Measurements from ENCODE around the gene MAP4K3. TPM values are rescaled to one million over a fixed set of nuclear protein-coding genes. Genes with fewer than 3 reads are reported as not detected.
A peak's percentile ranks its signal among the peaks of the same experiment; 100 is the strongest.
"Not testable (repeated sequence)": the region's sequence is repeated elsewhere in the genome, so short reads cannot be mapped to it uniquely, and the experiment has no call there.

The MAP4K3 gene
- total RNA-seq, 1 donor from 2014 or later = 32.3 TPM

DNA sequence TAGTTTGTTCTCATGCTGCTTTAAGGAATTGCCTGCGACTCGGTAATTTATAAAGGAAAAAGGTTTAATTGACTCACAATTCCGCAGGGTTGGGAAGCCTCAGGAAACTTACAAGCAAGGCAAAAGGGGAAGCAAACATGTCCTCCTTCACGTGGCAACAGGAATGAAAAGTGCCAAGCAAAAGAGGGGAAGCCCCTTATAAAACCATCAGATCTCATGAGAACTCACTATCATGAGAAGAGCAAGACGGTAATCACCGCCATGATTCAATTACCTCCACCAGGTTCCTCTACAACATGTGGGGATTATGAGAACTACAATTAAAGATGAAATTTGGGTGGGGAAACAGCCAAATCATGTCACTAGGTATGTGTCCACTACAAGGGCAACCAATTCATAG, 53.9 kb downstream of the MAP4K3 start:
- intact Hi-C loops (cut with DNase I) = loop anchor here (5.0 kb wide), 1 partner anchor 129 kb away; no protein-coding TSS in a partner anchor
- no peak for DNase-seq (ENCODE audit: missing footprints)
- no peak for ATAC-seq

DNA sequence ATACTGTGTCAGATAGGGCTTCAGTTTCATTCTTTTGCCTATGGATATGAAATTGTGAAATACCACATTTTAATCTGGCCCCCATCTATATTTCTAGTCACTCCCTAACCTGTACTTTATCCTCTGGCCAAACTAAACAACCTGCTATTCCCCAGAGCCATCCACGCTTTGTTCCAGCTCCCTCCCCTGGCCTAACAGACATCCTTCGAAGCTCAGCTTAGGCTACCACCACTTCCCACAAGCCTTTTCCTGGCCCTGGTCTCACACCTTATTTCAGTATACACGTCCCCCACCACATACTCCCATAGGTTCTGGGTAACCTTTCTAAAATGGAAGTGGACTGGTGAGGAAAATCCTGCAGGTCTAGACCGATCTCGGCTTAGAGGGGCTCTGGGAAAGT, 55.4 kb downstream of the MAP4K3 start:
- DNase-seq (ENCODE audit: missing footprints) (no peak), ATAC-seq (no peak)
- intact Hi-C loops (cut with DNase I) = loop anchor here (5.0 kb wide), 1 partner anchor 131 kb away; no protein-coding TSS in a partner anchor

DNA sequence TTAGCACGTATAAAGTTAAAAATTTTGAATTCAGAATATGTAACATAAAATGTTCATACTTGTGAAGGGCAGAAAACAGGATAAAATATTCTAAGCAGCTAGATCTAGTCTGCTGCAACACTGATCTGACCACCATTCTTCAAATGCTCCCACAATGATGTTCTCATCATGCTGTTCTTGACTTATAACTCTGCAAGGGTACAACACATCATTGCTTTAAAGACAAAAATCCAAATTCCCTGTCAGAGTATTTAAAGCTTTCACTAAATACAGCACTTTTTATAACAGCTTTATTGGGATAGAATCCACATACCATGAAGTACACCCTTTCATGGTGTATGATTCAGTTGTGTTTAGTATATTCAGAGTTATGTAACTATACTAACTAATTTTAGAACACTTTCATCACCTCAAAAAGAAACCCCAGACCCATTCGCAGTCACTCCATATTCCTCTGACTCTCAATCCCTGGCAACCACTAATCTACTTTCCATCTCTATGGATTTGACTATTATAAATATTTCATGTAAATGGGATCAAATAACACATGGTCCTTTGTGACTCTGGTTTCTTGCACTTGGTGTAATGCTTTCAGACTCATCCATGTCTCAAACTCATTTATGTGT, 56.4 kb downstream of the MAP4K3 start:
- intact Hi-C loops (cut with DNase I) = loop anchor here (1.0 to 5.0 kb wide), 2 partner anchors 57 to 132 kb away; partner anchors contain the start of gene MAP4K3
- ATAC-seq = peak; percentile 46

DNA sequence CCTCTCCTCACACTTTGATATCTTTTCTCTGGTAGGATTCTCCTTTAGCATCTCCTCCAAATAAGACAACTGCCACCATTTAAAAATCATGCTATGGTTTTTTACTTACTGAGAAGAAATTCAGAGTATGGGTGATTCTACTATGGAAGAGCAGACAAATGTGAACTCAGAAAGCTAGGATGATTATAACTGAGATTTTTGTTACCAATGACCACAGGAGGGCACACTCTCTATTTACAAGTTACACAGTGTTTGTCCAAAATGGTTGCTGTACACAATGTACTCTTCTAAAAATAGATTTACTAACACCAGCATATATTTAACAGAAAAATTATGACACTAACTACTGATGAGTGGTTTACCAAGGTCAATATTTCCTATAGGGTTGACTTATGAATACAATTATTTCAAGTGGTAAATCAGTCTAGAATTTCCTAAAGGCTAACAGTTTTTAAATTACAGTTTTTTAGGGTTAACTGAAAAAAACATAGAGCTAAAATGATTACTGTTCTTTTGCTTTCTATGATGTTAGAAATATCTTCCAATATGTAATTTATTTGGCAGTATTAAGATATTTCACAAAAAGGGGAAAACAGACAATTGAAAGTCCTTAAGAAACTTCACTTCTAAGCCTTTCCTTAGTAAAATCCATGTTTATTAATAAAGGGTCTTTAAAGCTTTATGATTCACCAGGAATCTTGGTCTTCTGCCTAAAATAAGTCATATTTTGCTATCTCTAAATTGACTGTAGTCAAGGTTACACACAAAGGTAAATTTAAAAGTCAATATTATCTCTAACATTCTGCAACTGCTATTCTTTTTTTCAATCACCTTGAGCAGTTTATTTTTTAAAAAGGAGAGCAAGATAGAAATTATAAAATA, 57.2 kb downstream of the MAP4K3 start:
- DNase-seq (ENCODE audit: missing footprints) (no peak), ATAC-seq (peak; percentile 78)
- intact Hi-C loops (cut with DNase I) = loop anchor here (1.0 to 10.0 kb wide), 4 partner anchors 57 to 316 kb away; partner anchors contain the start of gene MAP4K3

More for the DNA sequence above, 56.4 kb downstream of the MAP4K3 start:
- DNase-seq (ENCODE audit: missing footprints) = no peak

DNA sequence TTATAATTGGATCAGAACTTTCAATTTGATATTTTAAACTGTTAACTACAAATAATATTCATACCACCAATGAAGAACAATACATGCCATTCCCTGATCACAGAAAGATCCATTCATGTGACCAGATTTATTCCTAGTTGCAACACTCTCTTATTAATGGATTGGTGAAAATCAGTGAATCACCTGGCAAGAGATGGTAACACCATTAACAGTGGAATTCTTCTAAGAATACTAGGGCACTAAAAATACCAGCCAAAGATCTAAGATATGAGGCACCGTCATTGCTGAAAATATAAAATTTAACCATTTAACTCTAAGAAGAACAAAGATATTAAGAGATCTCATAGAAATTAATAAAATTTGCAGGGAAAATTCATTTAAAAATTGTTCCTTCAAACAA, 58.1 kb downstream of the MAP4K3 start:
- ATAC-seq (no peak), DNase-seq (ENCODE audit: missing footprints) (no peak)
- intact Hi-C loops (cut with DNase I) = loop anchor here (1.0 to 10.0 kb wide), 2 partner anchors 216 to 317 kb away; no protein-coding TSS in a partner anchor

DNA sequence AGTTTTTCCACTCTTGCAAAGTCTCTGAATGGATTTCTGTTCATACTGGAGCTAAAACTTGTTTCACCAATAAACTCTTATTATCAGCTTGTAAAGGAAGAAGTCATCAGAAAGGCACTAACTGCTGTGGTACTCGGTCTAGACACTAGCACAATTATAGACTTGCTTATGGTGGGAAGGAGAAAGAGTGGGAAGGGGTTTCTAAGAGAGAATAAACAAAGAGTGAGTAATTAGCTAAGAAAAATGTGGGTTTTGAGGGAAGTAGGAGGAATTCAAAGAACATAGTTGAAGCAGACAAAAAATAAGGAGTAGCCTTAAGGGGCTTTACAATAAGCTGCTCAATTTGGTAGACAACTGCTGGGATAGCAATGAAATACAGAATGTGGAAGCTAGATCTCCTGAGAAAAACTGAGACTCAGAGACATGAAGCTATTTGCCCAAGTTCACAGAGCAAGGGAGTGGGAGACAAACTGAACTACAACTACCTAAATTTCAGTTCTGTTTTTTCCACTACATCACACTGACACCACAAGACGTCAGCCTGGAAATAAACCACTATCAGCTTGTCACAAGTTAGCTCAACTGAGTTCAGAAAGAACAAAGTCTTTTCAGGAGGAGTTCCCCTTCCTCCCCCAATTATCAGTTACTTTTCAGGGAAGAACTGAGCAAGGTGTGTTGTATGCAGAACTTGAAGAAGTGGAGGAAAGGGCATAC, 59.7 kb downstream of the MAP4K3 start:
- ATAC-seq = no peak
- intact Hi-C loops (cut with DNase I) = loop anchor here (10.0 kb wide), 1 partner anchor 217 kb away; no protein-coding TSS in a partner anchor
- no peak for DNase-seq (ENCODE audit: missing footprints)

DNA sequence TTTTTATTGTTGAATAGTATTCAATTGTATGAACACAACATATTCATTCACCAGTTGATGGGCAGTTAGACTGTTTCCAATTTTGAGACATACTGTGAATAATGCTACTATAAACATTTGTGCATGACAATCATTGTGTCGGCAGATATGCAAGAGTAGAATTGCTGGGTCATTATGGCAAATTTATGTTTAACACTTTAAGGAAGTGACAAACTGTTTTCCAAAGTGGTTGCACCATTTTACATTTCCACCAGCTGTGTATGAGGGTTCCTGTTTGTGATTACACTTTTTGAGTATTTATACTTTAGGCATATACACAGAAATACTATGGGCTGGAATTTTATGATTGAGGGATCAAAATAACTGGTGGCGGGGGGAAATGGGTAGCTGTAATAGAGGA, 61.2 kb downstream of the MAP4K3 start:
- intact Hi-C loops (cut with DNase I) = loop anchor here (10.0 kb wide), 1 partner anchor 219 kb away; no protein-coding TSS in a partner anchor
- no peak for DNase-seq (ENCODE audit: missing footprints)
- no peak for ATAC-seq

DNA sequence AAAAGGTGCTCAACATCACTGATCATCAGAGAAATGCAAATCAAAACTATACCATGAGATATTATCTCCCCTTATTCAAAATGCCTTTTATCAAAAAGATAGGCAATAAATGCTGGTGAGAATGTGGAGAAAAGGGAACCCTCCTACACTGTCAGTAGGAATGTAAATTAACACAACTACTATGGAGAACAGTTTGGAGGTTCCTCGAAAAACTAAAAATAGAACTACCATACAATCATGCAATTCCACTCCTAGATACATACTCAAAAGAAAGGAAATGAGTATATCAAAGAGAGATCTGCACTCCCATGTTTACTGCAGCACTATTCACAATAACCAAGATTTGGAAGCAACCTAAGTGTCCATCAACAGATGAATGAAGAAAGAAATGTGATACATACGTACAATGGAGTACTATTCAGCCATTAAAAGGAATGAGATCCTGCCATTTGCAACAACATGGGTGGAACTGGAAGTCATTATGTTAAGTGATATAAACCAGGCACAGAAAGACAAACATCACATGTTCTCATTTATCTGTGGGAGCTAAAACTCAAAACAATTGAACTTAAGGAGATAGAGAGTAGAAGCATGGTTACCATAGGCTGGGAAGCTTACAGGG, 63.8 kb downstream of the MAP4K3 start:
- ATAC-seq (no peak), DNase-seq (ENCODE audit: missing footprints) (no peak)
- intact Hi-C loops (cut with DNase I) = loop anchor here (10.0 kb wide), 1 partner anchor 222 kb away; no protein-coding TSS in a partner anchor

DNA sequence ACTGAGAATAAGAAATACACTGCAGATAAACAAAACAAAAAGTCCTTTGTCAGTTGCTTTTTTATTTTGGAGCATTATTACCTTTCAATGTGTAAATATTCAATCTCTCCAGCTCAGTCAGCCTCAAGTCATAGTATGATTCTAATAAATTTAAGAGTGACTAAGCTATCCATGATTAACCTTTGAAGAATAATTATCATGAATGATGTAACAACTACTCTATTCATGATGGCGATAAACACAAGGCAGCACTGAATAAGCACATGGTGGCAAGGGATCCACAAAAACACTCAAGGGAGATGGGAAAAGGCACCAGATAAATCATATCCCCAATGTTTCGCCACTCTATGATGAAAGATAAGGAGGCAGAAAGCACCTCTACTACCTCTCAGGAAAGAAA, 67.0 kb downstream of the MAP4K3 start:
- intact Hi-C loops (cut with DNase I) = loop anchor here (10.0 kb wide), 1 partner anchor 225 kb away; no protein-coding TSS in a partner anchor

DNA sequence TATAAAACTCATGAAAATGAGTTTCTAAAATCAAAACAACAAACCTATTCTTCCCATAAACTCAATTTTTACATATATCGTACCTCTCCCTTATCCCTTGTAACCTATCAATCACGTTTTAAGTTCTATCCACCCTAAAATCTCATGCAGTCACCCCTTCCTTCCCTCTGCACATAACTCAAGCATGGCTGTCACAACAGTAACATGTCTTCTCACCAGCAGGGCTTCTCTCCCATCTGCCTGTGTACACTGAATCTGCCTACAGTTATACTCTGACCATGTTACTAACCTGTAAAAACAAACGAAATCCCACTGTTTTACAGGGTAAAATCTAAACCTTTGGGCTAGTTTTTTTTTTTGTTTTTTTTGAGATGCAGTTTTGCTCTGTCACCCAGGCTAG, 68.2 kb downstream of the MAP4K3 start:
- intact Hi-C loops (cut with DNase I) = no loop called here
- ATAC-seq = no peak
- DNase-seq (ENCODE audit: missing footprints) = no peak

More for the DNA sequence above, 67.0 kb downstream of the MAP4K3 start:
- ATAC-seq = no peak
- DNase-seq (ENCODE audit: missing footprints) = no peak

DNA sequence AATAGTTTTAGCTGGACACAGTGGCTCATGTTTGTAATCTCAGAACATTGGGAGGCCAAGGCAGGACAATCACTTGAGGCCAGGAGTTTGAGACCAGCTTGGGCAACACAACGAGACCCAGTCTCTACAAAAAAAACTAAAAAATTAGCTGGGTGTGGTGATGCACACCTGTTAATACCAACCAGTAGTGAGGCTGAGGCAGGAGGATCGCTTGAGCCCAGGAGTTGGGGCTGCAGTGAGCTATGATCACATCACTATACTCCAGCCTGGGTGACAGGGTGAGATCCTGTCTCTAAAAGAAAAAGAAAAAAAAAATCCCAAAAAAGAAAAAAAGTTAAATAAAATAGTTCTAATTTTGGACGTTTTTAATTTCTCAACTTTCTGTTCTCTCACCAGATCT, 68.7 kb downstream of the MAP4K3 start:
- ATAC-seq (no peak), DNase-seq (ENCODE audit: missing footprints) (no peak)
- intact Hi-C loops (cut with DNase I) = no loop called here

DNA sequence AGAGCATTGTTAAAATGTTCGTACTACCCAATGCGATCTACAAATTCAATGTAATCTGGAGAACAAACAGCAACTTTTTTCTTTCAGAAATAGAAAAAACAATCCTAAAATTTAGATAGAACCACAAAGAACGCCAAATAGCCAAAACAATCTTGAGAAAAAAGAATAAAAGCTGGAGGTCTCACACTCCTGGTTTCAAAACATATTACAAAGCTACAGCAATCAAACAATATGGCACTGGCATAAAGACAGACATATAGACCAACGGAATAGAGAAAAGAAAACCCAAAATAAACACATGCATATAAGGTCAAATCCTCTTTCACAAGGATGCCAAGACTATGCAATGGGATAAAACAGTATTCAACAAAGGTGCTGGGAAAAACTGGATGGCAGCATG, 74.5 kb downstream of the MAP4K3 start:
- DNase-seq (ENCODE audit: missing footprints) (no peak), ATAC-seq (no peak)
- intact Hi-C loops (cut with DNase I) = no loop called here

DNA sequence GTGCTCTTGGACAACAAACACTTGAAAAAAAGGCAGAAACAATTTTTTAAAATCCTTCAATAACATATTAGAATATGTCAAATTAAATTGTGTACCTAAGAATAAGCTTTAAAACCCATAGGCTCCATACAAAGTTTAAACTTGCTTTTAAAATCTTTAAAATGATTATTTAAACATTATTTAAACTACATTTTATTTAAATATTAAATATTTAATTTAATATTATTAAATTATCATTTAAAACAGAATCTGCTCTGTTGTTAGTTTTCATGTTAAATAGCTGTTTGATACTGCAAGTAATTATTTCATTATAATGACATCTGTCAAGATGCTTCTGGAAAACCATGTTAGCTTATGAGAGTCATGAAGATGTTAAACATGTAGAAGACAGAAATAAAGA, 75.6 kb downstream of the MAP4K3 start:
- intact Hi-C loops (cut with DNase I) = no loop called here
- no peak for DNase-seq (ENCODE audit: missing footprints)
- no peak for ATAC-seq

DNA sequence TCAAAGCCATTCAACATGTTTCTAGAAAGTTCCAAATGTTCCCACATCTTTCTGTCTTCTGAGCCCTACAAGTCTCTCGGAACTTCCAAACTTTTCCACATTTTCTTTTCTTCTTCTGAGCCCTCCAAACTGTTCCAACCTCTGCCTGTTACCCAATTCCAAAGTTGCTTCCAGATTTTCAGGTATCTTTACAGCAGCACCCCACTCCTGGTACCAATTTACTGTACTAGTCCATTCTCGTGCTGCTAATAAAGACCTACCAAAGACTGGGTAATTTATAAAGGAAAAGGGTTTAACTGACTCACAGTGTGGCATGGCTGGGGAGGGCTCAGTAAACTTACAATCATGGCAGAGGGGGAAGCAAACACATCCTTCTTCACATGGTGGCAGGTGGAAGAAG, 76.7 kb downstream of the MAP4K3 start:
- ATAC-seq; intact Hi-C loops (cut with DNase I): not testable (repeated sequence)

DNA sequence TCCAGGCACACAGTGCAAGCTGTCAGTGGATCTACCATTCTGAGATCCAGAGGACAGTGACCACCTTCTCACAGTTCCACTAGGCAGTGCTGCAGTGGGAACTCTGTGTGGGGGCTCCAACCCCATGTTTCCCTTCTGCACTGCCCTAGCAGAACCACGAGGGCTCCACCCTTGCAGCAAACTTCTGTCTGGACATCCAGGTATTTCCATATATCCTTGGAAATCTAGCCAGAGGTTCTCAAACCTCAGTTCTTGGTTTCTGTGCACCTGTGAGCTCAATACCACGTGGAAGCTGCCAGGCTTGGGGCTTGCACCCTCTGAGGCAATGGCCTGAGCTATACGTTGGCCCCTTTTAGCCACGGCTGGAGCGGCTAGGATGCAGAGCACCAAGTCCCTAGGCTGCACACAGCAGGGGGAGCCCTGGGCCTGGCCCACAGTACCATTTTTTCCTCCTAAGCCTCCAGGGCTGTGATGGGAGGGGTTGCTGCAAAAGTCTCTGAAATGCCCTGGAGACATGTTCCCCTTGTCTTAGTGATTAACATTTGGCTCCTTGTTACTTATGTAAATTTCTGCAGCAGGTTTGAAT, 77.5 kb downstream of the MAP4K3 start:
- DNase-seq (ENCODE audit: missing footprints) = no peak
- no peak for ATAC-seq

More for the DNA sequence above, 76.7 kb downstream of the MAP4K3 start:
- not testable (repeated sequence) for DNase-seq (ENCODE audit: missing footprints)

DNA sequence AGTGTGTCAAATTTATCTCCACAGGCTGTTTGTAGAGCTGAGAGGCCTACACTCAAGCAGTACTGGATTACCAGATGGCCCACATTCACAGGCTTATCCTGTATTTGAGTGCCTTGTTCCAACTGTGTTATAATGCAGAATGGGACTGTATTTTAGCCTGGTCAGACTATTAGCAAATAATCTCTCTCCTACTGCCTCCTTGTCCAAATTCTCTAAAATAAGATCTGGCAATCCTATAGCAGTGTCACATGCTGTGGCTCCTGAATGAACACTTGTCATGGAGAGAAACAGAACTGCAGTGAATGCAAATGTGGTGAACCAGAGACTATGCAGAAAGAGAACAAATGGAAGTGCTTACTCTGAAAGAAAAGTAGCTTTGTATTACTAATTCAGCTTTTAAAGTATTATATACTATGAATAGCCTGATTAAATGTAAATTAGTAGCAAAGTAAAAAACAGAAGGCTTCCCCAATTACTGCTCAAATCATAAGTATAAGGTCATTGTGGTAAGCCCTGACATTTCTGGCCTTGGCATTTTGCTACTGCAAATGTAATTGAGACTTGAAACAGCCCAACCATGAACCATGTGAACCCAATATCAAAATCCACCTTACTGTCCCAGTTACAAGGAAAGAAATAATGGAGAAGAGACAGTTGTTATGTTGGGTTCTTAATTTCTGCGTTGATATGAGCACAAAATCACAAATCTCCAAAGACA, 80.0 kb downstream of the MAP4K3 start:
- no peak for DNase-seq (ENCODE audit: missing footprints)
- peak; percentile 81 for ATAC-seq
- intact Hi-C loops (cut with DNase I) = no loop called here

More for the DNA sequence above, 77.5 kb downstream of the MAP4K3 start:
- intact Hi-C loops (cut with DNase I) = no loop called here

DNA sequence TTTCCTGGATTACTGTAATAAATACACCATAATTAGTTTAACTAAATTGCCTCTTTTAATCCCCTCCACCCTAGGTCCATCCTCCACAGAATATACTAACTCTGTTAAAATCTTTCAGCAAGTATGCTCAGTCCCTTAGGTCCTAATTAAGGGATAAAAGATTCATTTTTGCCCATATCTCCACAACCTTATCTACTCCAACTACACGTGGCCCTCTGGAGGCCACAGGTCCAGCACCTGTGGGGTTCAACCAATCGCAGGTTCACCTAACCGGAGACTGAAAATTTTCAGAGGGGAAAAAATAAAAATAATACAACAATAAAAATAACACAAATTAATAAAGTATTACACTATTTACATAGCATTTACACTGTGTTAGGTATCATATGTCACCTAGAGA, 86.4 kb downstream of the MAP4K3 start:
- DNase-seq (ENCODE audit: missing footprints) (no peak), ATAC-seq (no peak)
- intact Hi-C loops (cut with DNase I) = no loop called here

DNA sequence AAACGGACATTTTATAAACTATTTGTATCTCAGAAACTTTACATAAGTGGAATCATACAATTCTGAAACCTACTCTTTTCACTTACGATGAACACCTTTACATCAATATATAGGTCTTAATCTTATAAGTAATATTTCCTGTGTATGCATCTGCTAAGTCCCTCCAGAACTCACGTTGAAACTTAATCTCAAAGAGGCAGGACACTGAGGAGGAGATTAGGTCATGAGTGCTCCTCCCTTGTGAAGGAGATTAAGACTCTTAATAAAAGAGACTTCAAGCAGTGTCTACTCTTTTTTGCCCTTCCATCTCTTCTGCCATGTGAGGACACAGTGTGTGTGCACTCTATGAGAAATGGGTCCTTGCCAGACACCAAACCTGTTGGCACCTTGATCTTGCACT, 98.6 kb downstream of the MAP4K3 start:
- intact Hi-C loops (cut with DNase I) = no loop called here
- no peak for DNase-seq (ENCODE audit: missing footprints)
- no peak for ATAC-seq

All from Right ventricle myocardium inferior (tissue), 1 donor.